SK-N-MC (cell line): ENCODE data around the gene KCNJ18.
"Not testable (repeated sequence)": the region's sequence is repeated elsewhere in the genome, so short reads cannot be mapped to it uniquely, and the experiment has no call there.

Experiments used
- EZH2 ChIP-seq: fragments of 200-600 bp; sonication (generic); IDR thresholded peaks from one replicate; pipeline ENCODE4 v1.6.1; 2017; ENCODE audit warnings: antibody characterized with exemption
- FOXP2 ChIP-seq: optimal IDR thresholded peaks from 2 replicates; pipeline ENCODE3; 2011; ENCODE audit warnings: mild to moderate bottlenecking, moderate library complexity; ENCODE audit not compliant: insufficient read depth; ENCODE audit errors: extremely low read length, control extremely low read depth
- POLR2AphosphoS5 ChIP-seq: IDR thresholded peaks from 2 replicates; pipeline ENCODE4 v1.6.1; 2012; ENCODE audit warnings: mild to moderate bottlenecking, low read depth, low read length, borderline replicate concordance

DNA sequence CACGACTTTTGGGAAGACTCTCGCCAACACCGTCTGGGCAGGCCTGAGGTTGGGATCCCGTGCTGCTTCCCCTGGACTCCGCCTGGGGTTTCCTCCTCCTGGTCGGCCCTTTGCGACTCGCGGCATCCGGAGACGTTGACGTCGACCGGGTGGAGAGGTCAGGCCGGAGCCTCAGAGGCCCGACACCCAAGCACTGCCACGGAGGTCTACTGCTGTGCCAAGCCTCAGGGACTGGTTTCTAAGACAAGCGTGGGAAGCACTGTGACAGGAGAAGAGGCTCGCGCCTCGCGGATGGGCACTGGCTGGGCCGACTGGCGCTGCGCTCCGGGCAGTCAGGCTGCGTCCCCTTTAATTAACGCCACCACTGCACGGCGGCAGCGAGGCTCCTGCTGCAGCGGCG lies 7.9 kb upstream of the KCNJ18 start:
- not testable (repeated sequence) for TF ChIP-seq EZH2, POLR2AphosphoS5, FOXP2
